GM18498 (cell line): Measurements from ENCODE around the gene FAM221B.
A peak's percentile ranks its signal among the peaks of the same experiment; 100 is the strongest.

Experiments
- ATAC-seq: cut with Tn5 transposase; IDR thresholded peaks from one replicate; pipeline ENCODE4 v1.9.1; 2021; ENCODE audit warnings: mild to moderate bottlenecking, moderate library complexity; ENCODE audit not compliant: unreplicated experiment

The FAM221B gene

GRCh38 chr9:35847792-35848572 lies 19.4 kb upstream of the FAM221B start:
- ATAC-seq, result peak; percentile 98

- ATAC-seq, result no peak
Observed at GRCh38 chr9:35845824-35846771, 17.6 kb upstream of the FAM221B start.

- no peak for ATAC-seq
Observed at GRCh38 chr9:35844628-35845270, 16.2 kb upstream of the FAM221B start.

- ATAC-seq, result peak; percentile 67
Observed at GRCh38 chr9:35842795-35843194, 14.3 kb upstream of the FAM221B start.

- peak; percentile 12 for ATAC-seq
Observed at GRCh38 chr9:35842020-35842745, 13.7 kb upstream of the FAM221B start.

- no peak for ATAC-seq
Observed at GRCh38 chr9:35841645-35841900, 13.0 kb upstream of the FAM221B start.

GRCh38 chr9:35840881-35841644 lies 12.5 kb upstream of the FAM221B start:
- no peak for ATAC-seq

GRCh38 chr9:35839926-35840325 lies 11.4 kb upstream of the FAM221B start:
- no peak for ATAC-seq

- ATAC-seq, result no peak
Observed at GRCh38 chr9:35836595-35836994, 8.1 kb upstream of the FAM221B start.

- no peak for ATAC-seq
Observed at GRCh38 chr9:35835766-35836165, 7.2 kb upstream of the FAM221B start.

GRCh38 chr9:35835216-35835632 lies 6.7 kb upstream of the FAM221B start:
- no peak for ATAC-seq

- no peak for ATAC-seq
Observed at GRCh38 chr9:35834260-35835215, 6.0 kb upstream of the FAM221B start.

GRCh38 chr9:35832814-35833213 lies 4.3 kb upstream of the FAM221B start:
- ATAC-seq, result no peak

GRCh38 chr9:35831040-35831439 lies 2.5 kb upstream of the FAM221B start:
- no peak for ATAC-seq

GRCh38 chr9:35829764-35830096 lies 1.2 kb upstream of the FAM221B start:
- ATAC-seq, result no peak

GRCh38 chr9:35829084-35829763 lies 692 bp upstream of the FAM221B start, which contains the start of gene TMEM8B:
TSS of gene TMEM8B (plus strand) at chr9:35829228. CDS start at chr9:35829448, 220 bp downstream.
- ATAC-seq, result peak; percentile 77

GRCh38 chr9:35827486-35827885 lies 1.0 kb downstream of the FAM221B start:
- no peak for ATAC-seq

GRCh38 chr9:35826071-35826701 lies 2.3 kb downstream of the FAM221B start:
- ATAC-seq, result peak; percentile 57
